Astrocyte (in vitro differentiated cells and primary cell): ENCODE data around the gene WT1. TPM values are rescaled to one million over a fixed set of nuclear protein-coding genes. Genes with fewer than 3 reads are reported as not detected.

Experiments
- DNase-seq: peaks from one replicate; pipeline ENCODE4 v3.0.0-alpha.2; 2010; ENCODE audit warnings: low read depth
- FAIRE-seq: peaks from 2 replicates; lab custom pipeline; 2011; peaks lifted over from hg19 to GRCh38; lab: Jason Lieb, UNC
- H2AFZ ChIP-seq: 2 replicates; pipeline ENCODE4 v1.6.0; 2012; ENCODE audit warnings: low read depth, low read length, inconsistent platforms
- H3K27ac ChIP-seq: 2 replicates; pipeline ENCODE4 v1.5.1; 2011; ENCODE audit warnings: low read depth, low read length, inconsistent platforms
- H3K27me3 ChIP-seq: 2 replicates; pipeline ENCODE4 v1.6.0; 2011; ENCODE audit warnings: low read length, inconsistent platforms; ENCODE audit not compliant: insufficient read depth
- H3K36me3 ChIP-seq: 2 replicates; pipeline ENCODE4 v1.5.1; 2011; ENCODE audit warnings: low read length, inconsistent platforms; ENCODE audit not compliant: insufficient read depth
- H3K4me1 ChIP-seq: 2 replicates; pipeline ENCODE4 v1.5.1; 2011; ENCODE audit warnings: low read length, inconsistent platforms; ENCODE audit not compliant: insufficient read depth
- H3K4me2 ChIP-seq: 2 replicates; pipeline ENCODE4 v1.6.0; 2012; ENCODE audit warnings: low read length, inconsistent platforms
- H3K4me3 ChIP-seq: 2 replicates; pipeline ENCODE4 v1.5.1; 2011; ENCODE audit warnings: low read depth, mild to moderate bottlenecking, low read length, inconsistent platforms; ENCODE audit not compliant: insufficient read depth
- H3K79me2 ChIP-seq: 2 replicates; pipeline ENCODE4 v1.6.0; 2012; ENCODE audit warnings: mild to moderate bottlenecking, low read length, inconsistent platforms; ENCODE audit not compliant: insufficient read depth
- H3K9ac ChIP-seq: 2 replicates; pipeline ENCODE4 v1.6.0; 2012; ENCODE audit warnings: mild to moderate bottlenecking, low read length, inconsistent platforms
- H3K9me3 ChIP-seq: 2 replicates; pipeline ENCODE4 v1.5.1; 2012; ENCODE audit warnings: low read depth, mild to moderate bottlenecking, low read length, inconsistent platforms; ENCODE audit not compliant: insufficient read depth
- H4K20me1 ChIP-seq: 2 replicates; pipeline ENCODE4 v1.6.0; 2012; ENCODE audit warnings: low read length, inconsistent platforms; ENCODE audit not compliant: insufficient read depth
- H3K27ac Mint-ChIP-seq: one replicate; pipeline ENCODE4 v1.8.0; 2021; ENCODE audit warnings: mild to moderate bottlenecking, mixed read lengths; ENCODE audit not compliant: unreplicated experiment
- H3K27me3 Mint-ChIP-seq: one replicate; pipeline ENCODE4 v1.8.0; 2021; ENCODE audit warnings: low read depth, mixed read lengths; ENCODE audit not compliant: unreplicated experiment
- H3K36me3 Mint-ChIP-seq: one replicate; pipeline ENCODE4 v1.8.0; 2021; ENCODE audit warnings: low read depth, mixed read lengths; ENCODE audit not compliant: unreplicated experiment
- H3K4me1 Mint-ChIP-seq: one replicate; pipeline ENCODE4 v1.8.0; 2021; ENCODE audit warnings: low read depth, mixed read lengths; ENCODE audit not compliant: unreplicated experiment
- H3K4me3 Mint-ChIP-seq: one replicate; pipeline ENCODE4 v1.8.0; 2021; ENCODE audit warnings: mild to moderate bottlenecking, moderate library complexity, mixed read lengths; ENCODE audit not compliant: unreplicated experiment
- H3K9me3 Mint-ChIP-seq: one replicate; pipeline ENCODE4 v1.8.0; 2021; ENCODE audit warnings: mild to moderate bottlenecking, mixed read lengths; ENCODE audit not compliant: unreplicated experiment
- EZH2 ChIP-seq: IDR thresholded peaks from 2 replicates; pipeline ENCODE4 v1.6.1; 2012; ENCODE audit warnings: mild to moderate bottlenecking, low read length, inconsistent platforms; ENCODE audit not compliant: insufficient read depth
- total RNA-seq: library from RNA; stranded (reverse); gene quantifications from 2 replicates; pipeline ENCODE4 v1.2.1, GENCODE V29; 2021
- TF ChIP-seq, protein P1 (sequence below): IDR thresholded peaks from 2 replicates; pipeline ENCODE4 v1.5.1; 2011; ENCODE audit warnings: low read depth, mild to moderate bottlenecking, inconsistent platforms, low read length, moderate library complexity; ENCODE audit not compliant: insufficient read depth

Gene WT1
- total RNA-seq, 1 donor from 2014 or later, result 0.45 TPM

DNA sequence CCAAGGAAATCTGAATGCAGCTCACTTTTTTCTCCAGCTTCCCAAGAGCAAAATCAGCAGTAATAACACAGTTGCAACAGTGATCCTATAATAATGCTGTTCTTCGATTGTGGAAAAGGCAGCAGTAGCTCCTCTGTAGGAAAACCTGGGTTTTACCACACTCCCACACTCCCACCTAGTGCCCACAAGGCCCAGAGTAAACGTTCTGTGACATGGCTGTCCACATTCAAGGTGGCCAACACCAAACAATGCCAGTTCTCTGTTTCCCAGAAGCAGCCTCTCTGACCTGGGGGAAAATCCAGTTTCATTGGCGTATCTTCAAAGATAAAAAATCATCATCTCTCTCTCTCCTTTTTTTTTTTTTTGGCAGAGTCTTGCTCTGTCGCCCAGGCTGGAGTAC lies 40.2 kb downstream of the WT1 start:
- Histone ChIP-seq H2AFZ (no peak overlapping the region), H3K79me2 (no peaks in the 10 kb centered on the region), H3K4me2 (no peak overlapping the region), H3K36me3 (no peaks in the 10 kb centered on the region), H3K27me3 (peaks cover 8% of the 10 kb centered on the region), H3K27ac (no peak overlapping the region), H3K4me1 (peaks cover 11% of the 10 kb centered on the region), H3K9me3 (no peaks in the 10 kb centered on the region), H3K4me3 (no peak overlapping the region), H3K9ac (no peak overlapping the region), H4K20me1 (no peaks in the 10 kb centered on the region)
- DNase-seq (no peak), FAIRE-seq (no peak)
- Mint-ChIP-seq H3K9me3 (peaks cover 2% of the 10 kb centered on the region), H3K4me1 (peaks cover 43% of the 10 kb centered on the region), H3K27me3 (peaks cover 9% of the 10 kb centered on the region), H3K27ac (no peak overlapping the region), H3K36me3 (no peaks in the 10 kb centered on the region), H3K4me3 (no peak overlapping the region)
- TF ChIP-seq, protein P1, sequence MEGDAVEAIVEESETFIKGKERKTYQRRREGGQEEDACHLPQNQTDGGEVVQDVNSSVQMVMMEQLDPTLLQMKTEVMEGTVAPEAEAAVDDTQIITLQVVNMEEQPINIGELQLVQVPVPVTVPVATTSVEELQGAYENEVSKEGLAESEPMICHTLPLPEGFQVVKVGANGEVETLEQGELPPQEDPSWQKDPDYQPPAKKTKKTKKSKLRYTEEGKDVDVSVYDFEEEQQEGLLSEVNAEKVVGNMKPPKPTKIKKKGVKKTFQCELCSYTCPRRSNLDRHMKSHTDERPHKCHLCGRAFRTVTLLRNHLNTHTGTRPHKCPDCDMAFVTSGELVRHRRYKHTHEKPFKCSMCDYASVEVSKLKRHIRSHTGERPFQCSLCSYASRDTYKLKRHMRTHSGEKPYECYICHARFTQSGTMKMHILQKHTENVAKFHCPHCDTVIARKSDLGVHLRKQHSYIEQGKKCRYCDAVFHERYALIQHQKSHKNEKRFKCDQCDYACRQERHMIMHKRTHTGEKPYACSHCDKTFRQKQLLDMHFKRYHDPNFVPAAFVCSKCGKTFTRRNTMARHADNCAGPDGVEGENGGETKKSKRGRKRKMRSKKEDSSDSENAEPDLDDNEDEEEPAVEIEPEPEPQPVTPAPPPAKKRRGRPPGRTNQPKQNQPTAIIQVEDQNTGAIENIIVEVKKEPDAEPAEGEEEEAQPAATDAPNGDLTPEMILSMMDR, result no peak
- TF ChIP-seq EZH2, result no peak

DNA sequence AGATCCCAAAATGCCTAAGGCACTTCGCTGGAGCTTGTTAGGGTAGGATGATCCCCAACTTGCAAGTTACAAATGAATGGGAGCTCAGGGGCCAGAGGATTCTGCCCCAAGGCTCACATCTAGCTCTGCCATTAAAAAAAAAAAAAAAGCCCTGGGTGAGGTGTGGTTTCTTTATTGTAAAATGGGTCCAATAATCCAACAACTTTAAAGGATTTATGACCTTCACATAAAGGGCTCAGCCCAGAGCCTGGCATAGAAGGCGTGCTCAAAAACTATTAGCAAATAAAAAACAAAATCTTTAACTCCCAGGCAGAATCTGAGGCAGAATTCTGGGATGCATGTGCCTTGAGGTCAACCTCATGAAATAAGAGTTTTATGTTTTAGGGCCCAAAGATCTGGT lies 42.5 kb downstream of the WT1 start:
- Histone ChIP-seq H3K4me2 (peak overlapping the region; percentile 15), H2AFZ (no peak overlapping the region), H3K27me3 (peaks cover 7% of the 10 kb centered on the region), H3K9ac (no peak overlapping the region), H3K9me3 (no peaks in the 10 kb centered on the region), H3K36me3 (no peaks in the 10 kb centered on the region), H3K79me2 (no peaks in the 10 kb centered on the region), H4K20me1 (no peaks in the 10 kb centered on the region), H3K4me1 (peaks cover 11% of the 10 kb centered on the region), H3K27ac (no peak overlapping the region), H3K4me3 (no peak overlapping the region)
- no peak for TF ChIP-seq EZH2
- TF ChIP-seq, protein P1, result no peak
- FAIRE-seq, result no peak
- no peak for DNase-seq
- H3K36me3 Mint-ChIP-seq, result no peaks in the 10 kb centered on the region
- peaks cover 54% of the 10 kb centered on the region for H3K4me1 Mint-ChIP-seq
- no peak overlapping the region for H3K4me3 Mint-ChIP-seq
- H3K27me3 Mint-ChIP-seq, result peaks cover 9% of the 10 kb centered on the region
- H3K27ac Mint-ChIP-seq, result peak overlapping the region; percentile 42
- peaks cover 2% of the 10 kb centered on the region for H3K9me3 Mint-ChIP-seq

DNA sequence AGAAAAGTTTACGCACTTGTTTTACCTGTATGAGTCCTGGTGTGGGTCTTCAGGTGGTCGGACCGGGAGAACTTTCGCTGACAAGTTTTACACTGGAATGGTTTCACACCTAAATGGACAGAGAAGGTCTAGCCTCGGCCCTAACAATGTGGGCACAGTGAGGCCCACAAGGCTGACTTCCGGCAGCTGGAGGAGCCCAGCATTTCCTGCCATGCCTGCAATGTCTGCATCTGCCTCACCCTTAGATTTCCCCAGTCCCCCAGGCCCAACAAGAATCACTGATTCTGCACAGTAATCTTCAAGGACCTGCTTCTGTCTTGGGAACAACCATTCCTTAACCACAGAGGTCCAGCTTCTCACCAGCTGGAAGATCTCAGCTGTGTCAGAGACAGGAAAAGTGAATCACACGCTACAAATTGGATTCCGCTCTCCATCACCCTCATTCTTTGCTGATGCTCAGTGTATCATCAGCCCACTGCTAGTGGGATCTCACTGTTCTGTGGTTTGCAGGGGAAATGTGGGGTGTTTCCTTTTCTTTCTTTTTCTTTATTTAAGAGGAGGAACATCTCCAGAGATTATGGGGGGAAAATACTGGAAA lies 43.3 kb downstream of the WT1 start:
- peaks cover 9% of the 10 kb centered on the region for H3K27me3 Mint-ChIP-seq
- Histone ChIP-seq H3K79me2 (no peaks in the 10 kb centered on the region), H3K27ac (no peak overlapping the region), H3K36me3 (no peaks in the 10 kb centered on the region), H3K4me1 (peaks cover 11% of the 10 kb centered on the region), H3K9me3 (no peaks in the 10 kb centered on the region), H3K27me3 (peaks cover 7% of the 10 kb centered on the region), H3K4me2 (peak overlapping the region; percentile 15), H3K4me3 (no peak overlapping the region), H2AFZ (no peak overlapping the region), H3K9ac (no peak overlapping the region), H4K20me1 (no peaks in the 10 kb centered on the region)
- DNase-seq (peak; percentile 84), FAIRE-seq (no peak)
- no peak for TF ChIP-seq EZH2
- TF ChIP-seq, protein P1, result no peak
- H3K9me3 Mint-ChIP-seq, result peaks cover 2% of the 10 kb centered on the region
- no peaks in the 10 kb centered on the region for H3K36me3 Mint-ChIP-seq
- H3K4me1 Mint-ChIP-seq, result peaks cover 59% of the 10 kb centered on the region
- H3K4me3 Mint-ChIP-seq, result no peak overlapping the region
- H3K27ac Mint-ChIP-seq, result peak overlapping the region; percentile 88
